Testis (tissue), 2 donors: Measurements from ENCODE around the gene DDRGK1.

Source experiments
- CTCF ChIP-seq, 3 experiments: fragments of 450-650 bp in 2 of 3; fragments of 200-600 bp in 1 of 3; sonication (generic) in 1 of 3; IDR thresholded peaks; one replicate each; pipeline ENCODE4 v1.5.1; 2016 to 2019; ENCODE audit warnings: antibody characterized with exemption in 3 of 3, mild to moderate bottlenecking in 2 of 3, moderate library complexity in 1 of 3
- POLR2A ChIP-seq: fragments of 450-650 bp; IDR thresholded peaks from one replicate; pipeline ENCODE4 v1.6.1; 2017; ENCODE audit warnings: antibody characterized with exemption, mild to moderate bottlenecking, moderate library complexity

DNA sequence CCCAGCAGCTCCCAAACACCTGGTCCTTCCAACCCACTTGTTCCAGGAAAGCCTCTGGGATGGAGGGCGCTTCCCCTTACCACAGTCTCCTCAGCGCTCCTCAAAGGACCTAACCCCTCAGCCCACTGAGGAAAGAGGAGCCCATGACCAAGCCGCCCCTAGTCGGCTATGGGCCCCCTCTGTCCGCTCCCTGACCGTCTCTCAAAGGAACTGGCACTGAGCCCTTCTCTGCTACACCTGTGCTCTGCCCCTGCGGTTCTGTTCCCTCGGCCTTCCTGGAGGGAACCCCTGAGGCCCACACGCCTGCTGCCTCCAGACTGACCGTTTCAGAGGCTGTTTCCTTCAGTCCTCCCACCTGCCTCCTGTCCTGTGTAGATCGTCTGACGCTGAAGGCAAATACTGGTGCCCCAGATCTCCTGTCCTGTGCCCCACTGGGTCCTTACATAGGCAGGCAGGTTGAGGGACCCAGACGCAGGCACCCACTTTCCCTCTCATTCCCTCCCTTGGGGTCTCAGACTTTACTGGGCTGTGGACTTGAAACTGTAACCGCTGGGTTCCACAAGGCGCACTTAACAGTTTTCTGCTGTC, 36.4 kb upstream of the DDRGK1 start:
- TF ChIP-seq CTCF (IDR thresholded peaks at IDR 0.05): no peak
- no peak for TF ChIP-seq POLR2A
